ENCODE results near the gene PIGU. TPM values are rescaled to one million over a fixed set of nuclear protein-coding genes. Genes with fewer than 3 reads are reported as not detected.

PIGU gene
- total RNA-seq, 4 donors from 2014 or later, result 10.2 to 16.8 (median 14.2) TPM

- DNase-seq (ENCODE audit: low spot score), result no peak
- no peak for TF ChIP-seq CTCF (IDR thresholded peaks at IDR 0.05)
- ATAC-seq (ENCODE audit: low FRiP score), result no peak
Measured at GRCh38 chr20:34534391-34535165, 142.3 kb downstream of the PIGU start.

- TF ChIP-seq CTCF (IDR thresholded peaks at IDR 0.05), result no peak
- ATAC-seq (ENCODE audit: low FRiP score) (no peak), DNase-seq (ENCODE audit: low spot score) (no peak)
Measured at GRCh38 chr20:34532756-34533155, 144.1 kb downstream of the PIGU start.

GRCh38 chr20:34532320-34532719 lies 144.6 kb downstream of the PIGU start:
- TF ChIP-seq CTCF (IDR thresholded peaks at IDR 0.05), result no peak
- DNase-seq (ENCODE audit: low spot score) (no peak), ATAC-seq (ENCODE audit: low FRiP score) (no peak)

GRCh38 chr20:34531608-34532265 lies 145.2 kb downstream of the PIGU start:
- TF ChIP-seq CTCF (IDR thresholded peaks at IDR 0.05), result no peak
- DNase-seq (ENCODE audit: low spot score), result no peak
- ATAC-seq (ENCODE audit: low FRiP score), result no peak

- no peak for ATAC-seq (ENCODE audit: low FRiP score)
- no peak for DNase-seq (ENCODE audit: low spot score)
- no peak for TF ChIP-seq CTCF (IDR thresholded peaks at IDR 0.05)
Measured at GRCh38 chr20:34530342-34530741, 146.6 kb downstream of the PIGU start.

- ATAC-seq (ENCODE audit: low FRiP score) (no peak), DNase-seq (ENCODE audit: low spot score) (no peak)
- no peak for TF ChIP-seq CTCF (IDR thresholded peaks at IDR 0.05)
Measured at GRCh38 chr20:34529742-34530141, 147.2 kb downstream of the PIGU start.

- ATAC-seq (ENCODE audit: low FRiP score) (no peak), DNase-seq (ENCODE audit: low spot score) (no peak)
- TF ChIP-seq CTCF (IDR thresholded peaks at IDR 0.05), result no peak
Measured at GRCh38 chr20:34528921-34529297, 148.0 kb downstream of the PIGU start.

Data from omental fat pad (tissue), 4 donors.